RWPE1 (cell line): ENCODE results near the gene DBNDD2.
A peak's percentile ranks its signal among the peaks of the same experiment; 100 is the strongest.

Source experiments
- CTCF ChIA-PET: fragments of 350-600 bp; sonication (Branson Sonifier 250); formaldehyde crosslinking; extraction: SDS; loops from one replicate; lab custom pipeline; 2021; lab: Yijun Ruan, JAX
- POLR2A ChIA-PET: fragments of 400-600 bp; formaldehyde crosslinking; extraction: SDS; loops from one replicate; lab custom pipeline; 2020; ENCODE audit warnings: antibody characterized with exemption; ENCODE audit not compliant: low non-redundant PET; lab: Yijun Ruan, JAX
- DNase-seq: peaks from one replicate; pipeline ENCODE4 v3.0.0; 2012; ENCODE audit warnings: low spot score
- H3K27ac ChIP-seq: fragments of 450-650 bp; 2 replicates; pipeline ENCODE4 v1.5.1; 2017
- TF ChIP-seq, protein P1 (sequence below): fragments of 450-650 bp; conservative IDR thresholded peaks from 2 replicates; pipeline ENCODE4 v1.5.1; 2017; ENCODE audit warnings: low read depth, mild to moderate bottlenecking

DBNDD2 gene

GRCh38 chr20:45408646-45409213 lies 641 bp downstream of the DBNDD2 start:
- ChIA-PET CTCF (interaction anchor here (2.2 to 2.4 kb wide), 2 partner anchors 35 to 362 kb away, joined by 8 to 13 read pairs; no protein-coding TSS in a partner anchor), POLR2A (no interaction called here)
- TF ChIP-seq, protein P1, sequence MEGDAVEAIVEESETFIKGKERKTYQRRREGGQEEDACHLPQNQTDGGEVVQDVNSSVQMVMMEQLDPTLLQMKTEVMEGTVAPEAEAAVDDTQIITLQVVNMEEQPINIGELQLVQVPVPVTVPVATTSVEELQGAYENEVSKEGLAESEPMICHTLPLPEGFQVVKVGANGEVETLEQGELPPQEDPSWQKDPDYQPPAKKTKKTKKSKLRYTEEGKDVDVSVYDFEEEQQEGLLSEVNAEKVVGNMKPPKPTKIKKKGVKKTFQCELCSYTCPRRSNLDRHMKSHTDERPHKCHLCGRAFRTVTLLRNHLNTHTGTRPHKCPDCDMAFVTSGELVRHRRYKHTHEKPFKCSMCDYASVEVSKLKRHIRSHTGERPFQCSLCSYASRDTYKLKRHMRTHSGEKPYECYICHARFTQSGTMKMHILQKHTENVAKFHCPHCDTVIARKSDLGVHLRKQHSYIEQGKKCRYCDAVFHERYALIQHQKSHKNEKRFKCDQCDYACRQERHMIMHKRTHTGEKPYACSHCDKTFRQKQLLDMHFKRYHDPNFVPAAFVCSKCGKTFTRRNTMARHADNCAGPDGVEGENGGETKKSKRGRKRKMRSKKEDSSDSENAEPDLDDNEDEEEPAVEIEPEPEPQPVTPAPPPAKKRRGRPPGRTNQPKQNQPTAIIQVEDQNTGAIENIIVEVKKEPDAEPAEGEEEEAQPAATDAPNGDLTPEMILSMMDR: no peak

GRCh38 chr20:45409521-45410272 lies 1.6 kb downstream of the DBNDD2 start:
- no peak overlapping the region for H3K27ac ChIP-seq
- POLR2A ChIA-PET: no interaction called here
- TF ChIP-seq, protein P1: no peak
- CTCF ChIA-PET: interaction anchor here (0.5 to 0.6 kb wide), 3 partner anchors 18 to 33 kb away, joined by 3 to 6 read pairs (median 3); no protein-coding TSS in a partner anchor
- DNase-seq: no peak

More at GRCh38 chr20:45408646-45409213, 641 bp downstream of the DBNDD2 start:
- H3K27ac ChIP-seq: peak overlapping the region; percentile 74
- DNase-seq: no peak

DNA sequence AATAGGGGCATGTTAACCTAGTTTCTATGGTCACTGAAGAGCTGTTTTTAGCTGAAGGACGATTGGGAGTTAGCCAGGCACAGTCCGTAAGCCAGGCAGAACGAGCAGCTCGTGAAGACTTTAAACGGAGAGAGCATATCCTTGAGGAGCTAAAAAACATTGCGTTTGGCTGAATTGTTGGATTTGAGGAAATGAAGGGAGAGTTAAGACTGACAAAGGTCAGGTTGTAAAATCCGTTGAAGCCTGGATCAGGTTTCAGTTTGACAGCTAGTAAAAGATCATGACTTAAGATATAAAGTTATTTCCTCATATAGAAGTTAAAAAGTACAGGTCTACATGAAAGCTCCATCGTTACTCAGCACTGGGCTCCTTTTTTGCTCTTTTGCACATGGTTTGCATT lies 2.8 kb downstream of the DBNDD2 start:
- ChIA-PET CTCF (interaction anchor here (0.6 to 1.3 kb wide), 3 partner anchors 26 to 1309 kb away, joined by 3 read pairs; no protein-coding TSS in a partner anchor), POLR2A (no interaction called here)
- TF ChIP-seq, protein P1: no peak
- no peak overlapping the region for H3K27ac ChIP-seq
- no peak for DNase-seq

DNA sequence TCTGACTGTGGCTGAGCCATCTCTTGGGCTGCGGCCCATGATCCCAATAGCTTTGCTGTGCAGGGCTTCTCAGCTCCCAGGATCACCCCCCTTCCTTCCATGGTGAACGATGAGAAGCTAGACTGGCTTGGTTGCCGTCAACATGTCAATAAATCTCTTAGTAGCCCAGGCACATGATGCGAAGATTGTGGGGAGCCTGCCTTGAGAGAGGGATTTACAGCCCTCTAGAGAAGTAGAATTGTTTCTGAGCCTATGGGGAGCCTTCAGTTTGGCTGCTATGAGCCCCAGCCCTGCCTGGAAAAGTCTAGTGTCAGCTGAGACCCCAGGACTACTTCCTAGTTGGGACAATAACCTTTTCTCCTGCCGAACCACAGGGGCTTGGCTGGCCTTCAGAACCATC lies 4.6 kb downstream of the DBNDD2 start:
- POLR2A ChIA-PET: interaction anchor here (0.6 kb wide), 1 partner anchor 50 kb away, joined by 3 read pairs; the partner anchor contains the start of gene SYS1

GRCh38 chr20:45413479-45413878 lies 5.4 kb downstream of the DBNDD2 start:
- ChIA-PET CTCF (interaction anchor here (0.5 to 1.9 kb wide), 5 partner anchors 21 to 51 kb away, joined by 3 to 7 read pairs (median 4); partner anchors contain the start of gene SYS1), POLR2A (no interaction called here)
- TF ChIP-seq, protein P1: no peak
- H3K27ac ChIP-seq: no peak overlapping the region
- no peak for DNase-seq

More for the DNA sequence above, 4.6 kb downstream of the DBNDD2 start:
- H3K27ac ChIP-seq: no peak overlapping the region
- DNase-seq: no peak
- CTCF ChIA-PET: interaction anchor here (0.6 to 1.9 kb wide), 8 partner anchors 20 to 446 kb away, joined by 3 to 7 read pairs (median 4); partner anchors contain the start of genes STK4 and SYS1
- TF ChIP-seq, protein P1: no peak
